CD14-positive monocyte (primary cell): Measurements from ENCODE around the gene THAP12. TPM values are rescaled to one million over a fixed set of nuclear protein-coding genes. Genes with fewer than 3 reads are reported as not detected.

Source experiments
- DNase-seq, 3 donors: peaks; one replicate each; pipeline ENCODE4 v3.0.0-alpha.2; 2011 to 2022
- H2AFZ ChIP-seq: 2 replicates; pipeline ENCODE4 v1.6.0; 2012; ENCODE audit warnings: mild to moderate bottlenecking, low read depth, low read length, inconsistent platforms; ENCODE audit not compliant: insufficient read depth, poor library complexity, severe bottlenecking
- H3K27ac ChIP-seq, 2 donors: 1 replicate in 1 of 2; 2 replicates in 1 of 2; pipeline ENCODE4 v1.5.1; 2012 to 2013; ENCODE audit warnings: low read length in 2 of 2, control low read depth in 1 of 2, inconsistent platforms in 1 of 2, low read depth in 1 of 2, mild to moderate bottlenecking in 1 of 2
- H3K27me3 ChIP-seq, 2 donors: one replicate each; pipeline versions ENCODE4 v1.6.0 to v1.6.1; 2011 to 2013; ENCODE audit warnings: low read length in 2 of 2; ENCODE audit not compliant: control insufficient read depth in 2 of 2, insufficient read depth in 2 of 2
- H3K36me3 ChIP-seq, 2 donors: replicated peaks in 1 of 2; 1 replicate in 1 of 2; 2 replicates in 1 of 2; pipeline versions ENCODE4 v1.5.1 to v1.6.1; 2012 to 2013; ENCODE audit warnings: low read length in 2 of 2, control low read depth in 1 of 2, inconsistent platforms in 1 of 2, mild to moderate bottlenecking in 1 of 2; ENCODE audit not compliant: insufficient read depth in 2 of 2, control insufficient read depth in 1 of 2
- H3K4me1 ChIP-seq, 2 donors: 1 replicate in 1 of 2; 2 replicates in 1 of 2; pipeline versions ENCODE4 v1.5.1 to v1.6.1; 2012 to 2013; ENCODE audit warnings: low read length in 2 of 2, control low read depth in 1 of 2, inconsistent platforms in 1 of 2, mild to moderate bottlenecking in 1 of 2, moderate library complexity in 1 of 2; ENCODE audit not compliant: insufficient read depth in 2 of 2, control insufficient read depth in 1 of 2
- H3K4me2 ChIP-seq: replicated peaks from 2 replicates; pipeline ENCODE3; 2012; ENCODE audit warnings: low read length, moderate library complexity, mild to moderate bottlenecking; ENCODE audit not compliant: poor library complexity, severe bottlenecking; ENCODE audit errors: extremely low read depth
- H3K4me3 ChIP-seq, 3 experiments: fragments of 200-600 bp in 1 of 3; sonication (generic) in 1 of 3; replicated peaks in 1 of 3; 1 replicate in 2 of 3; 2 replicates in 1 of 3; pipeline ENCODE4 v1.5.1; 2011 to 2013; ENCODE audit warnings: low read length in 3 of 3, mild to moderate bottlenecking in 3 of 3, control low read depth in 2 of 3, low read depth in 2 of 3, inconsistent platforms in 1 of 3, moderate library complexity in 1 of 3
- H3K79me2 ChIP-seq: 2 replicates; pipeline ENCODE4 v1.6.0; 2012; ENCODE audit warnings: mild to moderate bottlenecking, control low read depth, inconsistent platforms, low read length, moderate library complexity; ENCODE audit not compliant: insufficient read depth
- H3K9ac ChIP-seq: 2 replicates; pipeline ENCODE4 v1.6.0; 2017; ENCODE audit warnings: low read length, mild to moderate bottlenecking; ENCODE audit not compliant: insufficient read depth, poor library complexity, severe bottlenecking
- H3K9me3 ChIP-seq, 2 donors: replicated peaks in 1 of 2; 1 replicate in 1 of 2; 2 replicates in 1 of 2; pipeline versions ENCODE4 v1.5.1 to v1.6.1; 2012 to 2013; ENCODE audit warnings: low read length in 2 of 2, control low read depth in 1 of 2; ENCODE audit not compliant: control insufficient read depth in 1 of 2, insufficient read depth in 1 of 2
- H4K20me1 ChIP-seq: 2 replicates; pipeline ENCODE4 v1.6.0; 2012; ENCODE audit warnings: mild to moderate bottlenecking, low read length, control low read depth, moderate library complexity; ENCODE audit not compliant: insufficient read depth
- H3K27ac Mint-ChIP-seq, 7 donors: one replicate each; pipeline ENCODE4 v1.8.0; 2020; ENCODE audit warnings: mild to moderate bottlenecking in 7 of 7, mixed read lengths in 7 of 7, moderate library complexity in 6 of 7, inconsistent platforms in 2 of 7
- H3K27me3 Mint-ChIP-seq, 3 donors: one replicate each; pipeline ENCODE4 v1.8.0; 2021 to 2022; ENCODE audit warnings: low read depth in 3 of 3, mild to moderate bottlenecking in 3 of 3, mixed read lengths in 3 of 3, moderate library complexity in 3 of 3, inconsistent platforms in 1 of 3
- H3K36me3 Mint-ChIP-seq, 2 donors: one replicate each; pipeline ENCODE4 v1.8.0; 2020; ENCODE audit warnings: mixed read lengths in 2 of 2, inconsistent platforms in 1 of 2, mild to moderate bottlenecking in 1 of 2
- H3K4me1 Mint-ChIP-seq: one replicate; pipeline ENCODE4 v1.8.0; 2020; ENCODE audit warnings: mild to moderate bottlenecking, mixed read lengths
- H3K4me3 Mint-ChIP-seq, 2 donors: one replicate each; pipeline ENCODE4 v1.8.0; 2020; ENCODE audit warnings: mild to moderate bottlenecking in 2 of 2, mixed read lengths in 2 of 2, moderate library complexity in 1 of 2
- H3K9me3 Mint-ChIP-seq, 7 donors: one replicate each; pipeline ENCODE4 v1.8.0; 2020 to 2022; ENCODE audit warnings: mixed read lengths in 7 of 7, mild to moderate bottlenecking in 6 of 7, moderate library complexity in 6 of 7, inconsistent platforms in 2 of 7
- whole genome bisulfite sequencing: methylation state at CpG from one replicate; pipeline ENCODE4 v1.1.5; 2013; ENCODE audit warnings: missing lambda C conversion rate; ENCODE audit not compliant: insufficient coverage; 5-methylcytosine and 5-hydroxymethylcytosine counted together
- intact Hi-C, 2 donors: fragments of 100-400 bp; cut with micrococcal nuclease; formaldehyde crosslinking; loops; one replicate each; pipeline versions ENCODE4 v1.15.0 to v1.15.1; 2023
- polyA plus RNA-seq, 3 donors: library from polyadenylated mRNA; depleted of rRNA in 1 of 3; unstranded in 2 of 3; stranded (reverse) in 1 of 3; fragments of 300-500 nt in 2 of 3; fragments of >200 nt in 1 of 3; fragmentation: Illumina TruSeq in 2 of 3; gene quantifications; 1 replicate in 2 of 3; 2 replicates in 1 of 3; pipeline ENCODE4 v1.2.3, GENCODE V29; 2012 to 2021
- TF ChIP-seq, protein P1 (sequence below): fragments of 200-600 bp; IDR thresholded peaks from one replicate; pipeline ENCODE4 v1.8.0; 2022; ENCODE audit warnings: antibody characterized with exemption, mild to moderate bottlenecking

THAP12 gene
- polyA plus RNA-seq, 3 donors: 18.3 to 22.5 (median 20.0) TPM

- Mint-ChIP-seq H3K4me1 (peaks cover 12% of the 10 kb centered on the region), H3K27ac (peak overlapping the region in 4 of 7 donors; percentile 30 to 61 (median 42)), H3K36me3 (peaks cover 27 to 38% of the 10 kb centered on the region in 2 donors), H3K27me3 (no peaks in the 10 kb centered on the region), H3K4me3 (no peak overlapping the region), H3K9me3 (peaks cover 0 to 3% (median 0%) of the 10 kb centered on the region in 7 donors)
- Histone ChIP-seq H3K27me3 (no peaks in the 10 kb centered on the region), H3K9me3 (no peaks in the 10 kb centered on the region), H3K9ac (no peak overlapping the region), H2AFZ (no peak overlapping the region), H3K36me3 (peaks cover 27 to 50% of the 10 kb centered on the region in 2 donors), H3K4me2 (no peak overlapping the region), H3K79me2 (peaks cover 64% of the 10 kb centered on the region), H3K4me1 (peaks cover 0 to 5% of the 10 kb centered on the region in 2 donors), H3K4me3 (no peak overlapping the region), H4K20me1 (peaks cover 64% of the 10 kb centered on the region), H3K27ac (no peak overlapping the region)
- TF ChIP-seq, protein P1, sequence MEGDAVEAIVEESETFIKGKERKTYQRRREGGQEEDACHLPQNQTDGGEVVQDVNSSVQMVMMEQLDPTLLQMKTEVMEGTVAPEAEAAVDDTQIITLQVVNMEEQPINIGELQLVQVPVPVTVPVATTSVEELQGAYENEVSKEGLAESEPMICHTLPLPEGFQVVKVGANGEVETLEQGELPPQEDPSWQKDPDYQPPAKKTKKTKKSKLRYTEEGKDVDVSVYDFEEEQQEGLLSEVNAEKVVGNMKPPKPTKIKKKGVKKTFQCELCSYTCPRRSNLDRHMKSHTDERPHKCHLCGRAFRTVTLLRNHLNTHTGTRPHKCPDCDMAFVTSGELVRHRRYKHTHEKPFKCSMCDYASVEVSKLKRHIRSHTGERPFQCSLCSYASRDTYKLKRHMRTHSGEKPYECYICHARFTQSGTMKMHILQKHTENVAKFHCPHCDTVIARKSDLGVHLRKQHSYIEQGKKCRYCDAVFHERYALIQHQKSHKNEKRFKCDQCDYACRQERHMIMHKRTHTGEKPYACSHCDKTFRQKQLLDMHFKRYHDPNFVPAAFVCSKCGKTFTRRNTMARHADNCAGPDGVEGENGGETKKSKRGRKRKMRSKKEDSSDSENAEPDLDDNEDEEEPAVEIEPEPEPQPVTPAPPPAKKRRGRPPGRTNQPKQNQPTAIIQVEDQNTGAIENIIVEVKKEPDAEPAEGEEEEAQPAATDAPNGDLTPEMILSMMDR: no peak
- WGBS: 95% methylated on average over 9 of the region's 16 CpGs
- intact Hi-C loops: no loop called here
- no peak for DNase-seq
Measured at GRCh38 chr11:76365038-76365679, 15.8 kb downstream of the THAP12 start.

DNA sequence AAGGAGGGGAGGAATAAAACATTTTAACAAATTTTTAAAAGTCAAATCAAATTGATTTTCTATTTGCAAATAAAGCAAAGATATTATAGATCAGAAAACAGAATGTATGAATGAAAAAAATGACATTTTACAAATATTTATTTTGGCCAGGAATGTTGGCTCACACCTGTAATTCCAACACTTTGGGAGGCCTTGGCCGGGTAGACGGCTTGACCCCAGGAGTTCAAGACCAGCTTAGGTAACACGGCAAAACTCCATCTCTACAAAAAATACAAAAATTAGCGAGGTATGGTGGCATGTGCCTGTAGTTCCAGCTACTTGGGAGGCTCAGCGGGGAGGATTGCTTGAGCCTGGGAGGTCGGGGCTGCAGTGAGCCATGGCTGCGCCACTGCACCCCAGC, 18.2 kb downstream of the THAP12 start:
- Mint-ChIP-seq H3K4me3 (no peak overlapping the region), H3K27me3 (no peaks in the 10 kb centered on the region), H3K27ac (no peak overlapping the region)

More for the DNA sequence above, 18.2 kb downstream of the THAP12 start:
- no peak overlapping the region for H3K4me2 ChIP-seq
- no peak for DNase-seq
- H3K36me3 Mint-ChIP-seq: peaks cover 44 to 59% of the 10 kb centered on the region in 2 donors
- peaks cover 52% of the 10 kb centered on the region for H4K20me1 ChIP-seq
- H3K4me1 Mint-ChIP-seq: peaks cover 9% of the 10 kb centered on the region
- H3K36me3 ChIP-seq: peaks cover 45 to 72% of the 10 kb centered on the region in 2 donors
- H3K79me2 ChIP-seq: peaks cover 40% of the 10 kb centered on the region
- 100% methylated on average over 4 of the region's 7 CpGs for whole genome bisulfite sequencing
- no peak overlapping the region for H3K9ac ChIP-seq
- H3K9me3 Mint-ChIP-seq: peaks cover 0 to 3% (median 0%) of the 10 kb centered on the region in 7 donors
- H3K4me1 ChIP-seq: peaks cover 0 to 5% of the 10 kb centered on the region in 2 donors
- intact Hi-C loops: no loop called here
- no peaks in the 10 kb centered on the region for H3K27me3 ChIP-seq
- TF ChIP-seq, protein P1: no peak
- H3K4me3 ChIP-seq: no peak overlapping the region
- H3K27ac ChIP-seq: no peak overlapping the region
- H2AFZ ChIP-seq: no peak overlapping the region
- H3K9me3 ChIP-seq: no peaks in the 10 kb centered on the region
